K562 (cell line): ENCODE results near the gene RFX7. TPM values are rescaled to one million over a fixed set of nuclear protein-coding genes. Genes with fewer than 3 reads are reported as not detected.

Source experiments
- AFF1 ChIP-seq, 2 experiments: fragments of 450-650 bp; IDR thresholded peaks; 2 replicates each; pipeline ENCODE4 v1.6.1; 2018; ENCODE audit warnings: mild to moderate bottlenecking in 2 of 2, low read depth in 1 of 2; ENCODE audit not compliant: partially characterized antibody in 2 of 2
- BRCA1 ChIP-seq, 2 experiments: fragments of 450-650 bp in 1 of 2; sonication (generic) in 1 of 2; formaldehyde crosslinking in 1 of 2; IDR thresholded peaks; 2 replicates each; pipeline versions ENCODE4 v1.5.0 to v1.6.1; 2017 to 2020; ENCODE audit warnings: mild to moderate bottlenecking in 1 of 2, missing genetic modification reagents in 1 of 2
- CBX3 ChIP-seq, 2 experiments: IDR thresholded peaks; 1 replicate in 1 of 2; 2 replicates in 1 of 2; pipeline ENCODE4 v1.6.1; 2012; ENCODE audit warnings: inconsistent platforms in 2 of 2, low read length in 2 of 2, borderline replicate concordance in 1 of 2, control low read depth in 1 of 2
- HDAC2 ChIP-seq: fragments of 450-650 bp; IDR thresholded peaks from 2 replicates; pipeline ENCODE4 v1.6.1; 2016; ENCODE audit warnings: mild to moderate bottlenecking
- JUNB ChIP-seq: fragments of 450-650 bp; formaldehyde crosslinking; conservative IDR thresholded peaks from 2 replicates; pipeline ENCODE4 v1.4.0; 2020; ENCODE audit warnings: mild to moderate bottlenecking
- PHF8 ChIP-seq: fragments of 200-600 bp; sonication (generic); IDR thresholded peaks from 2 replicates; pipeline ENCODE4 v1.6.1; 2012; ENCODE audit warnings: mixed run types, mild to moderate bottlenecking, inconsistent platforms, low read length, moderate library complexity, borderline replicate concordance
- PHTF2 ChIP-seq: fragments of 250-450 bp; sonication (Bioruptor Pico); IDR thresholded peaks from 2 replicates; pipeline ENCODE4 v1.5.0; 2021; ENCODE audit warnings: mild to moderate bottlenecking
- POLR2G ChIP-seq: fragments of 200-400 bp; formaldehyde crosslinking; IDR thresholded peaks from 2 replicates; pipeline ENCODE4 v1.6.1; 2017; ENCODE audit warnings: low read depth, mild to moderate bottlenecking, antibody characterized with exemption, low read length, moderate library complexity
- RHOXF2B ChIP-seq: fragments of 250-450 bp; sonication (Bioruptor Pico); conservative IDR thresholded peaks from 2 replicates; pipeline ENCODE4 v1.5.1; 2021
- RREB1 ChIP-seq: fragments of 250-450 bp; sonication (Bioruptor Pico); IDR thresholded peaks from 2 replicates; pipeline ENCODE4 v1.4.0; 2020
- TCF15 ChIP-seq: fragments of 250-450 bp; sonication (Bioruptor Pico); IDR thresholded peaks from 2 replicates; pipeline ENCODE4 v1.8.0; 2022; ENCODE audit warnings: moderate library complexity, mild to moderate bottlenecking, inconsistent platforms
- TRIM25 ChIP-seq: fragments of 450-650 bp; IDR thresholded peaks from 2 replicates; pipeline ENCODE4 v1.7.0; 2016; ENCODE audit warnings: borderline replicate concordance
- ZC3H11A ChIP-seq: IDR thresholded peaks from 2 replicates; pipeline ENCODE4 v1.6.1; 2012; ENCODE audit warnings: low read depth, low read length, improper control_type of control experiment
- ZNF124 ChIP-seq: sonication (generic); formaldehyde crosslinking; IDR thresholded peaks from 2 replicates; pipeline ENCODE4 v1.8.1; 2022; ENCODE audit warnings: missing genetic modification reagents
- ZNF780A ChIP-seq: fragments of 250-450 bp; sonication (Bioruptor Pico); IDR thresholded peaks from 2 replicates; pipeline ENCODE4 v1.5.0; 2021; ENCODE audit warnings: mild to moderate bottlenecking
- polyA plus RNA-seq, 8 experiments: library from polyadenylated mRNA; depleted of rRNA in 4 of 8; stranded (reverse) in 5 of 8; unstranded in 3 of 8; fragments of >200 nt; fragmentation: Nextera tagmentation in 2 of 8; fragmentation: Illumina TruSeq in 1 of 8; extraction: Ambion mirVana in 2 of 8; extraction: Trizol in 1 of 8; gene quantifications; 2 replicates each; pipeline versions ENCODE4 v1.2.1 to v1.2.3, GENCODE V29; 2011 to 2014; ENCODE audit warnings: inconsistent platforms in 1 of 8, missing spikeins in 1 of 8
- total RNA-seq, 7 experiments: library from RNA; depleted of rRNA in 6 of 7; stranded (reverse); fragments of >200 nt in 6 of 7; fragmentation: Illumina TruSeq in 2 of 7; extraction: Trizol in 2 of 7; gene quantifications; 2 replicates each; pipeline versions ENCODE4 v1.2.1 to v1.2.3, GENCODE V29; 2011 to 2021; ENCODE audit warnings: low replicate concordance in 1 of 7

The RFX7 gene
- total and polyA plus RNA-seq, 9 of the 15 experiments (the other 6 are each of a cell fraction or from before 2014, with no cell fraction given): 2.4 to 17.9 (median 6.3) TPM

- TF ChIP-seq TCF15 (CRISPR knock-in tag): no peak
- TF ChIP-seq TRIM25: no peak
- TF ChIP-seq ZNF780A (CRISPR knock-in tag): no peak
- TF ChIP-seq BRCA1 (IDR thresholded peaks at IDR 0.05): no peak
- TF ChIP-seq BRCA1 (CRISPR knock-in tag; IDR thresholded peaks at IDR 0.05): no peak
- TF ChIP-seq PHTF2 (CRISPR knock-in tag): no peak
- TF ChIP-seq POLR2G: peak; percentile 80
- TF ChIP-seq ZC3H11A: no peak
- TF ChIP-seq AFF1 (IDR thresholded peaks at IDR 0.05; ENCODE audit: low read depth in 1 of 2, partially characterized antibody in 2 of 2): no peak
- no peak for TF ChIP-seq RREB1 (CRISPR knock-in tag)
- TF ChIP-seq HDAC2: no peak
- TF ChIP-seq CBX3 (IDR thresholded peaks at IDR 0.05; ENCODE audit: borderline replicate concordance in 1 of 2, low read length in 2 of 2): no peak
- no peak for TF ChIP-seq ZNF124
- TF ChIP-seq PHF8: peak; percentile 73; the same call in 1 of the 2 replicates
- TF ChIP-seq JUNB: no peak
- no peak for TF ChIP-seq RHOXF2B (CRISPR knock-in tag)
Observed at GRCh38 chr15:56243163-56244037, at the start of gene RFX7 (continued).
